Subcutaneous adipose tissue (tissue), 4 donors: Measurements from ENCODE around the gene USP17L28. TPM values are rescaled to one million over a fixed set of nuclear protein-coding genes. Genes with fewer than 3 reads are reported as not detected.
"Not testable (repeated sequence)": the region's sequence is repeated elsewhere in the genome, so short reads cannot be mapped to it uniquely, and the experiment has no call there.

Source experiments
- total RNA-seq, 4 donors: library from RNA; depleted of rRNA; stranded (reverse); fragments of >200 nt; gene quantifications; one replicate each; pipeline ENCODE4 v1.1.0, GENCODE V29; 2016
- TF ChIP-seq, protein P1 (sequence below): fragments of 450-650 bp; IDR thresholded peaks from one replicate; pipeline ENCODE4 v1.5.1; 2016; ENCODE audit warnings: low read depth, mild to moderate bottlenecking, control low read depth, antibody characterized with exemption, moderate library complexity

USP17L28 gene
- total RNA-seq, 4 donors from 2014 or later = not detected

DNA sequence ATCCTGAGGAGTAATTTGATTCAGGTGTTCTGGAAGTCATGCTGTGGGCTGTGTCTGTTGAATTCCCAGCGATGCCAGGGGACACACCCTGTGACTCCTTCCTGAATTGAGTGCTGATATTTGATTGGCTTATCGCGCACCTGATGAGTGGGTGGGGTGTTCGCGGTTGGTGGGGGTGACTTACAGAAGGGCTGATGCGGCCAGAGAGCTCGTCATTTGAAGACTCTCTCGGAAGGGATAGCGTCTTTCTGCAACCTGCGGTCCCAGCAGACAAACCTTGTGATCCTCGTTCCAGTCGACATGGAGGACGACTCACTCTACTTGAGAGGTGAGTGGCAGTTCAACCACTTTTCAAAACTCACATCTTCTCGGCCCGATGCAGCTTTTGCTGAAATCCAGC, 14.1 kb downstream of the USP17L28 start, which contains the start of gene USP17L30:
USP17L30 (plus strand) TSS at position 301 of the 400 bp plus-strand sequence; CDS start at position 301, 0 bp downstream.
- TF ChIP-seq, protein P1, sequence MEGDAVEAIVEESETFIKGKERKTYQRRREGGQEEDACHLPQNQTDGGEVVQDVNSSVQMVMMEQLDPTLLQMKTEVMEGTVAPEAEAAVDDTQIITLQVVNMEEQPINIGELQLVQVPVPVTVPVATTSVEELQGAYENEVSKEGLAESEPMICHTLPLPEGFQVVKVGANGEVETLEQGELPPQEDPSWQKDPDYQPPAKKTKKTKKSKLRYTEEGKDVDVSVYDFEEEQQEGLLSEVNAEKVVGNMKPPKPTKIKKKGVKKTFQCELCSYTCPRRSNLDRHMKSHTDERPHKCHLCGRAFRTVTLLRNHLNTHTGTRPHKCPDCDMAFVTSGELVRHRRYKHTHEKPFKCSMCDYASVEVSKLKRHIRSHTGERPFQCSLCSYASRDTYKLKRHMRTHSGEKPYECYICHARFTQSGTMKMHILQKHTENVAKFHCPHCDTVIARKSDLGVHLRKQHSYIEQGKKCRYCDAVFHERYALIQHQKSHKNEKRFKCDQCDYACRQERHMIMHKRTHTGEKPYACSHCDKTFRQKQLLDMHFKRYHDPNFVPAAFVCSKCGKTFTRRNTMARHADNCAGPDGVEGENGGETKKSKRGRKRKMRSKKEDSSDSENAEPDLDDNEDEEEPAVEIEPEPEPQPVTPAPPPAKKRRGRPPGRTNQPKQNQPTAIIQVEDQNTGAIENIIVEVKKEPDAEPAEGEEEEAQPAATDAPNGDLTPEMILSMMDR = not testable (repeated sequence)

DNA sequence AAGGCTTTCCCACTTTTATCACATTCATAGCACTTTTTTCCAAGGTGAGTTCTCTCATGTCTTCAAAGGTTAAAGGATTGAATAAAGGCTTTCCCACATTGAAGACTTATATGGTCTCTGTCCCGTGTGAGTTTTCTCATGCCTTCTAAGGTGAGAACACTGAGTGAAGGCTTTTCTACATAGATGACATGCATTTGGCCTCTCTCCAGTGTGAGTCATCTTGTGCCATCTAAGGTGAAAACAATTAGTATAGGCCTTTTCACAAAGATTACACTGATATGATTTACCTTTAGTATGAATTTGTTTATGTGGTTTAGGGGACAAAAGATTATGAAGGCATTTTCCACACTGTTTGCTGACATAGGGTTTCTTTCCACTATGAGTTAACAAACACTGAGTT, 35.4 kb downstream of the USP17L28 start:
- TF ChIP-seq, protein P1 = no peak

Other genes starting within 250 kb of the USP17L28 start
- gene FAM90A26, start 178.5 kb upstream of the USP17L28 start, total RNA-seq = not detected
- gene USP17L10, start 138.2 kb upstream of the USP17L28 start, total RNA-seq = not detected
- gene USP17L11, start 133.5 kb upstream of the USP17L28 start, total RNA-seq = not detected
- gene USP17L12, start 128.7 kb upstream of the USP17L28 start, total RNA-seq = not detected
- gene USP17L13, start 124.0 kb upstream of the USP17L28 start, total RNA-seq = not detected
- gene USP17L15, start 114.5 kb upstream of the USP17L28 start, total RNA-seq = not detected
- gene USP17L17, start 105.0 kb upstream of the USP17L28 start, total RNA-seq = not detected
- gene USP17L18, start 100.3 kb upstream of the USP17L28 start, total RNA-seq = not detected
- not detected for gene USP17L19, start 95.5 kb upstream of the USP17L28 start, total RNA-seq
- gene USP17L20, start 90.8 kb upstream of the USP17L28 start, total RNA-seq = not detected
- not detected for gene USP17L21, start 86.0 kb upstream of the USP17L28 start, total RNA-seq
- gene USP17L22, start 81.3 kb upstream of the USP17L28 start, total RNA-seq = not detected
- gene USP17L24, start 23.7 kb upstream of the USP17L28 start, total RNA-seq = not detected
- gene USP17L25, start 19.0 kb upstream of the USP17L28 start, total RNA-seq = not detected
- gene USP17L26, start 14.2 kb upstream of the USP17L28 start, total RNA-seq = not detected
- not detected for gene USP17L5, start 9.5 kb upstream of the USP17L28 start, total RNA-seq
- not detected for gene USP17L27, start 4.7 kb upstream of the USP17L28 start, total RNA-seq
- gene USP17L29, start 4.7 kb downstream of the USP17L28 start, total RNA-seq = not detected
- gene USP17L30, start 14.2 kb downstream of the USP17L28 start, total RNA-seq = not detected
- not detected for gene DEFB131A, start 95.5 kb downstream of the USP17L28 start, total RNA-seq